ENCODE measurements around the gene EVA1A. TPM values are rescaled to one million over a fixed set of nuclear protein-coding genes. Genes with fewer than 3 reads are reported as not detected.
"Not testable (repeated sequence)": the region's sequence is repeated elsewhere in the genome, so short reads cannot be mapped to it uniquely, and the experiment has no call there.

The EVA1A gene
- total RNA-seq, 1 donor, result 28.1 TPM

DNA sequence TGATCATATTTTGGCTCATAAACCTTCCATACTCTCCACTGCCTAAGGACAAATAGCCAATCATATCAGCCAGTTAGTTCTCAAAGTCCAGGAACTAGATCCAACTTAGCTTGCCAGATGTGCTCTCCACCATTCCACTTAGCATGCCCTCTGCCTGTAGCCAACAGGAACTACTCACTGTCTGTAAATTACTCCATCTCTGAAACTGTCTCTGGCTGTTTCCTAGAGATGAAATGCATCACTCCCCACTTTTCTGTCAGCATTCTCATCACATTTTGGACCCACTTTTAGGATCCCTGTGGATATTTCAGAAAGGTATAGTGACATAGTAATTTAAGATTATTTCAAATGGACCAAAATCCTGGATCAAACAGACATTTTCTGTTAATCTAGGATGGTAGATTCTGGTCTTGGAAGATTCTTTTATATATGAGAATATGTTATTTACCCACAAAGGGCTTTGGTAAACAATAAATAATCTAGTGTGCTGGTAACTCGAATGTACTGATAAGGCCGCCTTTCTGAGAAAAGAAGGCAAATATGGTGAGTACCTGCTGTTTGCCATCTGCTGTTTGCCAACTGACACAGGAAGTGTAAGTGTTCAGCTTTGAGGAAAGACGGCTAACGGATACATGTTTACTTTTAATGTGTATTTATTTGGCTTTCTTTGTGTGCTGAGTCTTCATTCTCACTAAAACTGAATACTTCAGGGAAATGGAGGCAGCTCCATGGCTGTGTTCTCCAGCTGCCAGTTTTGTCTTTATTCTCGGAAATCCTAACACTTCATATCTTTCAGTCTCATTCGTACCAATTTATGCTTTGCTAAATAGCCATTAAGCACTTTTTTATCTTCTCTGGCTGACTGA, 79.5 kb downstream of the EVA1A start:
- TF ChIP-seq, protein P1, sequence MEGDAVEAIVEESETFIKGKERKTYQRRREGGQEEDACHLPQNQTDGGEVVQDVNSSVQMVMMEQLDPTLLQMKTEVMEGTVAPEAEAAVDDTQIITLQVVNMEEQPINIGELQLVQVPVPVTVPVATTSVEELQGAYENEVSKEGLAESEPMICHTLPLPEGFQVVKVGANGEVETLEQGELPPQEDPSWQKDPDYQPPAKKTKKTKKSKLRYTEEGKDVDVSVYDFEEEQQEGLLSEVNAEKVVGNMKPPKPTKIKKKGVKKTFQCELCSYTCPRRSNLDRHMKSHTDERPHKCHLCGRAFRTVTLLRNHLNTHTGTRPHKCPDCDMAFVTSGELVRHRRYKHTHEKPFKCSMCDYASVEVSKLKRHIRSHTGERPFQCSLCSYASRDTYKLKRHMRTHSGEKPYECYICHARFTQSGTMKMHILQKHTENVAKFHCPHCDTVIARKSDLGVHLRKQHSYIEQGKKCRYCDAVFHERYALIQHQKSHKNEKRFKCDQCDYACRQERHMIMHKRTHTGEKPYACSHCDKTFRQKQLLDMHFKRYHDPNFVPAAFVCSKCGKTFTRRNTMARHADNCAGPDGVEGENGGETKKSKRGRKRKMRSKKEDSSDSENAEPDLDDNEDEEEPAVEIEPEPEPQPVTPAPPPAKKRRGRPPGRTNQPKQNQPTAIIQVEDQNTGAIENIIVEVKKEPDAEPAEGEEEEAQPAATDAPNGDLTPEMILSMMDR (IDR thresholded peaks at IDR 0.05; ENCODE audit: insufficient read depth, low read length), result peak; percentile 59
- no peak overlapping the region for H3K4me3 ChIP-seq (ENCODE audit: low read depth, low read length)
- DNase-seq (ENCODE audit: low read depth), result peak; percentile 56

DNA sequence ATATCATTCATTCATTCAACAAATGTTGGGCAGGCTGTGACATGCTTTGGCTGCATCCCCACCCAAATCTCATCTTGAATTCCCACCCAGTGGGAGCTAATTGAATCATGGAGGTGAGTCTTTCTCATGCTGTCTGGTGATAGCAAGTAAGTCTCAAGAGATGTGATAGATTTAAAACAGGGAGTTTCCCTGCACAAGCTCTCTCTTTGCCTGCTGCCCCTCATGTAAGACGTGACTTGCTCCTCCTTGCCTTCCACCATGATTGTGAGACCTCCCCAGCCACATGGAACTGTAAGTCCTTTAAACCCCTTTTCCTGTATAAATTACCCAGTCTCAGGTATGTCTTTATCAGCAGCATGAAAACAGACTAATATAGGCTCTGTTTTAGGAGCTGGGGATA, 83.0 kb downstream of the EVA1A start:
- not testable (repeated sequence) for DNase-seq (ENCODE audit: low read depth)

DNA sequence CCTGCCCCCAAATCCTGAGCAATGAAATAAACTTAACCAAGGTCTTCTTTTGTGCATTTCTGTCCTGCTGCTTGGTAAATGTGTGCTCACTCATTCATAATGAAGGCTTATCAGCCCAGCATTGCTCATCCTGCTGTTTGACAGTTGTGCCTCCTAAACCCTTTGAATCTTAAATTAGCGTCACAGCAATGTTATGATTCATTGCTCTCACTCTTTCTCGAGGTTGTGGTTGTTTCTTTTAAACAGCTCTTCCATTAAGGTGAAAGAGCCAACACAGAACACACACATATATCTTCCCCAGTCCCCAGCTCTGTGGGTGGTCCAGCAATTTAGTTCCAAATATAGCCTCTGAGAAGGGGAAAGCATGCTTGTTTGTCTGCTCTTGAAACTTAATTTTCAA, 84.0 kb downstream of the EVA1A start:
- H3K4me3 ChIP-seq (ENCODE audit: low read depth, low read length), result no peak overlapping the region
- DNase-seq (ENCODE audit: low read depth), result peak; percentile 20
- TF ChIP-seq, protein P1 (IDR thresholded peaks at IDR 0.05; ENCODE audit: insufficient read depth, low read length), result no peak

More for the DNA sequence above, 83.0 kb downstream of the EVA1A start:
- not testable (repeated sequence) for H3K4me3 ChIP-seq (ENCODE audit: low read depth, low read length)

DNA sequence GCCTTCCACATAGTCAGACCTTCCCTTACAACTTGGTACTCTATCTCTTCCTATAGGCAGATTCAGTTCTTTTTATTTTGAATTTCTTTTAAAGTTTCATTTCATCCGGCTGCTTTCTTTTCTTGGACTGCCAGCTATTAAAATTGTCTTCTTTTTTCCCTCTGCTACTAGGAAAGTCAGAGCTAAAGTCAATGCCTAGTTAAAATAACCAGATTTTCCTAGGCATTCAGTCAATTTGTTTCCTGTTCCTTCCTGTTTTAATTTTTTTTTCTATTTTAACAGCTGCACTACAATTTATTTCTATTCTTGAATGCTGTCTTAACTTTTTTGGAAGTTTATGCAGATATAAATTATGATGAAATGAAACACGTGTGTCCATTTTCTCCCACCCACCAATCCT, 84.8 kb downstream of the EVA1A start:
- no peak for DNase-seq (ENCODE audit: low read depth)
- TF ChIP-seq, protein P1 (IDR thresholded peaks at IDR 0.05; ENCODE audit: insufficient read depth, low read length), result no peak
- no peak overlapping the region for H3K4me3 ChIP-seq (ENCODE audit: low read depth, low read length)

DNA sequence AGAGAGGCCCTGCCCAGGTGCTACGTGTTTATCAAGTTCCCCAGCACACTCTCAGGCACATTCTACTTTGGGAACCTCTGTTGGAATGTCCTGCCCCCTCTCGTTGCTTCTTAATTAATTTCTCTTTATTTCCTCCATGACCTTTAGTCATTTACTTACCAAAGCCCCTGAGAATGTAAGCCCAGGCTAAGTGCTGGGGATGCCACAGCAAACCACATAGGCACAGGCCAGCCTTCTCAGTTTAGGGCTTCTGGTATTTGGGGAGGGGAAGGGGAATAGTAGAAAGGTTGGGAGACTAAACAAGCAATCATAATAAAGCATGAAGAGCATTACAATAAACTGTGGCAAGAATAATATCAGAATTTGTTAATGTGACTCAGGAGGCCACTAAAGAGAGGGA, 85.7 kb downstream of the EVA1A start:
- TF ChIP-seq, protein P1 (IDR thresholded peaks at IDR 0.05; ENCODE audit: insufficient read depth, low read length), result no peak
- DNase-seq (ENCODE audit: low read depth), result no peak

DNA sequence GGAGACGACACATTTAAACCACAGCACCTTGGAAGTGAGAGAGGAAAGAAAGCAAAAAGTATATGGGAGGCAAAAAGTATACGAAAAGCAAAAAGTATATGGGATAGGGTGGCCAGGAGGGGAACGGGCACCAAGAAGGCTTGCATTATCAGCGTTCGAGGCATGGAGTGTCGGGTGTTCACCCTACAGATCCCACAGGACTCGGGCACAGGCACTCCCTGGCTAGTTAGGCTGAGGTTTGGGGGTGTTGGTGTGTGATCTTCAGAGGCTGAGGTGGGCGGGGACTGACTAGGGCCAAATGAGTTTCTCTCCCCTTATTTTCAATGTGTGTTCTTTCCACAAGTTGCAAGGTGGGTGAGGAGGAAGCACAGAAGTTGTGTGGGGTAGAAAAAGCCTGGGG, 86.6 kb downstream of the EVA1A start:
- no peak for DNase-seq (ENCODE audit: low read depth)
- no peak overlapping the region for H3K4me3 ChIP-seq (ENCODE audit: low read depth, low read length)
- TF ChIP-seq, protein P1 (IDR thresholded peaks at IDR 0.05; ENCODE audit: insufficient read depth, low read length), result no peak

More for the DNA sequence above, 85.7 kb downstream of the EVA1A start:
- H3K4me3 ChIP-seq (ENCODE audit: low read depth, low read length), result no peak overlapping the region

DNA sequence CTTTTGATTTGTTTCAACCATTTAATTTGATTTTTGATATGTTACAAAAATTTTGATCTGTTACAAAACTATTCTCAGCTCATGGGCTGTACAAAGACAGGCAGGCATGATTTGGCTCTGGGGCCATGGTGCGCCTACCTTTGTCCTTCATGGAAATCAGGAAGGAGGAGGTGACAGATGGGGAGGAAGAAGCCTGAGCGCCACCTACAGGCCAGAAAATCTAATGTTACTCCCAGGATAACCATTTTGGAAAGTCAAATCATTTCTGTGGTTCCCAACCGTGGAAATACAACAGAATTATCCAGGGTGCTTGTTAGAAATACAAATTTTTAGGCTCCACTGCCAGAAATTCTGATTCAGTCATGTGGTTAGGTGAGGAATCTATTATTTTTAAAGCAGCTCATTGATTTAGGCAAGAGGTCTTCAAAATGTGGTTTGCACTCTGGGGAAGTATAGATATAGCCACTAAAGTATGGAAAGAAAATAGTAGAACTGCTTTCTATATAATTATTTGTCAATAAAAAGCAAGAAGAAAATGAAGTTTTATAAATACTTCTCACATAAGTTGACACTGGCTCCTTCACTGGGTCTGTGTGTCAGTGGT, 93.9 kb downstream of the EVA1A start:
- DNase-seq (ENCODE audit: low read depth), result peak; percentile 35
- TF ChIP-seq, protein P1 (IDR thresholded peaks at IDR 0.05; ENCODE audit: insufficient read depth, low read length), result peak; percentile 62
- no peak overlapping the region for H3K4me3 ChIP-seq (ENCODE audit: low read depth, low read length)
